Ovary (tissue), 9 donors: Measurements from ENCODE around the gene DACT2. TPM values are rescaled to one million over a fixed set of nuclear protein-coding genes. Genes with fewer than 3 reads are reported as not detected.

Experiments
- DNase-seq, 5 donors: peaks; one replicate each; pipeline ENCODE4 v3.0.0-alpha.2; 2019 to 2020
- H3K27ac ChIP-seq, 2 donors: fragments of 200-600 bp; one replicate each; pipeline versions ENCODE4 v1.5.1 to v1.8.0; 2019 to 2022
- H3K27me3 ChIP-seq: fragments of 200-600 bp; one replicate; pipeline ENCODE4 v1.8.0; 2022
- H3K36me3 ChIP-seq: fragments of 200-600 bp; sonication (generic); one replicate; pipeline ENCODE4 v1.5.1; 2019
- H3K4me1 ChIP-seq: one replicate; pipeline ENCODE4 v1.8.1; 2013; ENCODE audit warnings: mild to moderate bottlenecking, moderate library complexity; ENCODE audit not compliant: insufficient read depth
- H3K4me3 ChIP-seq: fragments of 200-600 bp; sonication (generic); one replicate; pipeline ENCODE4 v1.5.1; 2017
- H3K9me3 ChIP-seq, 2 donors: fragments of 200-600 bp in 1 of 2; sonication (generic) in 1 of 2; one replicate each; pipeline versions ENCODE4 v1.5.1 to v1.8.1; 2013 to 2019; ENCODE audit warnings: mild to moderate bottlenecking in 1 of 2, moderate library complexity in 1 of 2
- CTCF ChIP-seq, 3 donors: fragments of 450-650 bp in 2 of 3; fragments of 200-600 bp in 1 of 3; IDR thresholded peaks; one replicate each; pipeline versions ENCODE4 v1.5.1 to v1.8.0; 2016 to 2022; ENCODE audit warnings: antibody characterized with exemption in 3 of 3, mild to moderate bottlenecking in 1 of 3
- EP300 ChIP-seq: sonication (generic); formaldehyde crosslinking; IDR thresholded peaks from one replicate; pipeline ENCODE4 v1.6.1; 2017; ENCODE audit warnings: antibody characterized with exemption
- POLR2A ChIP-seq: fragments of 450-650 bp; IDR thresholded peaks from one replicate; pipeline ENCODE4 v1.6.1; 2017; ENCODE audit warnings: antibody characterized with exemption, mild to moderate bottlenecking, moderate library complexity
- WGBS, 3 donors: extraction: QIAGEN DNeasy Blood & Tissue Kit in 1 of 3; methylation state at CpG; one replicate each; pipeline versions ENCODE4 v1.1.5 to v1.1.7; 2013 to 2017; 5-methylcytosine and 5-hydroxymethylcytosine counted together
- intact Hi-C, 4 donors: fragments of 100-400 bp; cut with DNase I; formaldehyde crosslinking; loops; one replicate each; pipeline versions ENCODE4 v1.11.0 to v1.15.1; 2022 to 2023
- polyA plus RNA-seq, 2 donors: library from polyadenylated mRNA; stranded (reverse); fragments of 200-250 nt in 1 of 2; fragments of 350-450 nt in 1 of 2; fragmentation: Illumina TruSeq in 1 of 2; extraction: RNeasy Lipid Tissue Mini Kit (QIAGEN cat#74804) in 1 of 2; gene quantifications; one replicate each; pipeline ENCODE4 v1.2.3, GENCODE V29; 2013 to 2014
- total RNA-seq, 7 donors: library from RNA; depleted of rRNA in 2 of 7; stranded (reverse); fragments of >200 nt in 2 of 7; fragmentation: NEBNext Ultra II Directional in 3 of 7; extraction: Animal tissue kit (Norgen Biotek cat#: 25700) in 3 of 7; gene quantifications; one replicate each; pipeline versions ENCODE4 v1.1.0 to v1.2.4, GENCODE V29; 2016 to 2023
- donor health status: DM: no; HTN: no; CAD: no; lungs with moderate emphysema.
- donor health status: DM: no; HTN: no; CAD: no.
- donor health status: Bipolar disorder and iron deficiency.
- donor health status: DM: yes; HTN: yes; CAD: no.
- donor health status: DM: no; HTN: no; CAD: no.
- donor health status: DM: yes; HTN: yes; CAD: no.

Gene DACT2
- total and polyA plus RNA-seq, 9 donors: 0.17 to 4.4 (median 0.71) TPM; not detected in 2

DNA sequence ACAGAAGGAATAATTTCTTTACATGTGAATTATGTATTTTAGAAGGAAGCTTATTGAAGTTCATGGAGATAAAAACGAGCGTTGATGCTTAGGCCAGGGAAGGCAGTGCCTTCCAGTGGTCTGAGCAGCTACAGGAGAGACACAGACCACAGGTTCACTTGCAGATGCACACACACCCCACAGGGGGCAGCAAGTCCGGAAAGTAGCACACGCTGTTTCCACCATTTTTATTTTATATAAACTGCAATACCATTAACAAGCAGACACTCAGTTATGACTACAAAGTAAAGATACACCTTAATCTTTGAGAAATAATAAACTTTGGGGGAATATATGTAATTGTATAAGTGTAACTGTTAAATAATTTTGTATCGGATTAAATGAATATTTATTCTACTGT is 13.5 kb upstream of the DACT2 start:
- no peak for TF ChIP-seq CTCF (IDR thresholded peaks at IDR 0.05)
- TF ChIP-seq EP300: no peak
- no peak for TF ChIP-seq POLR2A
- H3K27ac ChIP-seq: no peak overlapping the region
- no peak for DNase-seq
- H3K36me3 ChIP-seq: no peaks in the 10 kb centered on the region
- H3K4me3 ChIP-seq: no peak overlapping the region
- H3K4me1 ChIP-seq: no peaks in the 10 kb centered on the region
- 73 to 80% (median 74%) methylated on average over 5 of the region's 5 CpGs for WGBS, 3 donors
- no peaks in the 10 kb centered on the region for H3K27me3 ChIP-seq
- intact Hi-C loops: no loop called here
- no peaks in the 10 kb centered on the region for H3K9me3 ChIP-seq

DNA sequence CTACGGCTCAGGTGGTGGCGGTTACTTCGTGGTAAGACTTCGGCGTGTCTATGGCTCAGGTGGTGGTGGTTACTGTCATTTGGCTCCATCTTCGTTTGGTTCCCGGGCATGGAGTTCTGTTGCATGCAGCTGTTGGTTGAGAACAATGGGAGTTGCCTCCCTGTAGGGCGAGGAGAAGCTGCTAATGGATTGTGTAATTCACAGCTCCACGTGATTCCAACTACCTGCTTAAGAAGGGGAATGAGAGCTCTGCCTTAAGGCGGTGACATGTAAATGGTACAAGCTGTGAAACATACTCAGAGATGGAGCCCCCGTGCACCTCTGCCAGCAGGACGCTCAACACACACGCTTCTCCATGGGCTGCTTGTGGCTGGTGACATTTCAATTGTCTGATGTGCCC is 12.4 kb upstream of the DACT2 start:
- Histone ChIP-seq H3K27ac (no peak overlapping the region), H3K27me3 (no peaks in the 10 kb centered on the region), H3K36me3 (no peaks in the 10 kb centered on the region), H3K9me3 (no peaks in the 10 kb centered on the region), H3K4me1 (no peaks in the 10 kb centered on the region), H3K4me3 (no peak overlapping the region)
- no peak for DNase-seq
- intact Hi-C loops: no loop called here
- WGBS, 3 donors: 70 to 79% (median 73%) methylated on average over 13 of the region's 13 CpGs
- TF ChIP-seq POLR2A: no peak
- TF ChIP-seq EP300: no peak
- no peak for TF ChIP-seq CTCF (IDR thresholded peaks at IDR 0.05)

DNA sequence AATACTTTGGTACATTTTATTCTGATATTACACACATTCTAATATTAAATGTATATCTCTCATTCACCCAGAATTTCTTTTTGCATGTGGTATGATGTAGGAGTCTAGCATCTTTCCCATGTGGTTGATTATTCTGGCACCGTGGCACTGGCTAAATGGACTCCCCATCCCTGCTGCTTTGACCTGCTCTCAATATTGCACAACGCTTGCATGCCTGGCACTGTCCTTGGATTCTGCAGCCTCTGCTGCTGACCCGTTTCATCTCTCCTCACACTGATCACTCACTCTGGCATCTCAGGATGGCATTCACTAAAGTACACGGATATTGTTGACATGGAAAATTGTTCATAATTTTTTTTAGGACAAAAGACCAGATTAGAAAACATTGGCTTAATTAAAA is 11.5 kb upstream of the DACT2 start:
- intact Hi-C loops: no loop called here
- WGBS, 3 donors: 60 to 76% (median 64%) methylated on average over 4 of the region's 4 CpGs
- no peaks in the 10 kb centered on the region for H3K9me3 ChIP-seq
- no peak for DNase-seq
- H3K27ac ChIP-seq: no peak overlapping the region
- H3K4me3 ChIP-seq: no peak overlapping the region
- H3K4me1 ChIP-seq: no peaks in the 10 kb centered on the region
- H3K36me3 ChIP-seq: no peaks in the 10 kb centered on the region
- TF ChIP-seq POLR2A (no peak), CTCF (IDR thresholded peaks at IDR 0.05) (no peak), EP300 (no peak)
- no peaks in the 10 kb centered on the region for H3K27me3 ChIP-seq

GRCh38 chr6:168330403-168330802 is 10.8 kb upstream of the DACT2 start:
- H3K4me1 ChIP-seq: no peaks in the 10 kb centered on the region
- intact Hi-C loops: no loop called here
- H3K27me3 ChIP-seq: no peaks in the 10 kb centered on the region
- no peak overlapping the region for H3K4me3 ChIP-seq
- no peak for DNase-seq
- H3K36me3 ChIP-seq: no peaks in the 10 kb centered on the region
- H3K9me3 ChIP-seq: no peaks in the 10 kb centered on the region
- WGBS, 3 donors: 90 to 94% (median 91%) methylated on average over 10 of the region's 10 CpGs
- no peak for TF ChIP-seq EP300
- TF ChIP-seq CTCF (IDR thresholded peaks at IDR 0.05): no peak
- no peak overlapping the region for H3K27ac ChIP-seq

DNA sequence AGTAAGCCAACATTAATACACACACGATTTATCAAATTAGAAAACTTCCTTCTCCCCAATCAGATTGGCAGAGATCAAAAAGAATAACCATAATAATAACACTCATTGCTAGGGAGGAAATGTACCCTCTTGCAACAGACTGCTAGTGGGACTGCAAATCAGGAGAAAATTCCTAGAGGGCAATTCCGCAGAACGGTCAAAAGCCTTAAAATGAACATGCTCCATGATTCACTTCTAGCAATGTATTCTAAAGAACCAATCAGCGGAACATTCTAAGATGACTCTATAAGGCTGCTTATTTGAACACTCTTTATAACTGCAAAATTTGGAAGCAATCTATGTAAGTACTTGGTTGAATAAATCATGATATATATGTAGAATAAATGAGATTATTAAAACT is 8.5 kb upstream of the DACT2 start:
- intact Hi-C loops: no loop called here
- Histone ChIP-seq H3K4me3 (no peak overlapping the region), H3K27me3 (no peaks in the 10 kb centered on the region), H3K9me3 (no peaks in the 10 kb centered on the region), H3K36me3 (no peaks in the 10 kb centered on the region), H3K4me1 (no peaks in the 10 kb centered on the region), H3K27ac (no peak overlapping the region)
- WGBS, 3 donors: 87 to 94% (median 89%) methylated on average over 4 of the region's 4 CpGs
- no peak for TF ChIP-seq CTCF (IDR thresholded peaks at IDR 0.05)
- no peak for TF ChIP-seq EP300
- no peak for TF ChIP-seq POLR2A
- no peak for DNase-seq
